Measurements from ENCODE around the gene ADCY9.

GRCh38 chr16:3984111-3985060 lies 131.9 kb downstream of the ADCY9 start:
- no peak for TF ChIP-seq CTCF (conservative IDR thresholded peaks at IDR 0.05; ENCODE audit: low read depth, low read length)
- TF ChIP-seq EZH2 (IDR thresholded peaks at IDR 0.05; ENCODE audit: borderline replicate concordance, low read depth, low read length, poor library complexity, severe bottlenecking): no peak

All from A673 (cell line).